Smooth muscle cell (in vitro differentiated cells): ENCODE data around the gene CLEC6A. TPM values are rescaled to one million over a fixed set of nuclear protein-coding genes. Genes with fewer than 3 reads are reported as not detected.

Experiments
- DNase-seq: peaks from one replicate; lab custom pipeline; 2025; ENCODE audit not compliant: unreplicated experiment; lab: John Stamatoyannopoulos, UW
- H2AFZ ChIP-seq: fragments of 200-600 bp; sonication (generic); 2 replicates; pipeline ENCODE4 v1.6.0; 2016; ENCODE audit warnings: antibody characterized with exemption, low read depth, mild to moderate bottlenecking
- H3F3A ChIP-seq: fragments of 200-600 bp; sonication (generic); 2 replicates; pipeline ENCODE4 v1.6.0; 2017; ENCODE audit warnings: antibody characterized with exemption, low read depth
- H3K27ac ChIP-seq: fragments of 200-600 bp; sonication (generic); 2 replicates; pipeline ENCODE4 v1.5.1; 2016; ENCODE audit warnings: low read depth, mild to moderate bottlenecking
- H3K27me3 ChIP-seq: fragments of 200-600 bp; sonication (generic); 2 replicates; pipeline ENCODE4 v1.6.1; 2016; ENCODE audit warnings: low read depth, mild to moderate bottlenecking
- H3K36me3 ChIP-seq: fragments of 200-600 bp; sonication (generic); 2 replicates; pipeline ENCODE4 v1.5.1; 2016; ENCODE audit warnings: low read depth
- H3K4me1 ChIP-seq: fragments of 200-600 bp; sonication (generic); 2 replicates; pipeline ENCODE4 v1.5.1; 2016; ENCODE audit warnings: low read depth
- H3K4me2 ChIP-seq: fragments of 200-600 bp; sonication (generic); 2 replicates; pipeline ENCODE4 v1.6.0; 2016; ENCODE audit warnings: mild to moderate bottlenecking
- H3K4me3 ChIP-seq: fragments of 200-600 bp; sonication (generic); 2 replicates; pipeline ENCODE4 v1.5.1; 2016; ENCODE audit warnings: mild to moderate bottlenecking
- H3K79me2 ChIP-seq: fragments of 200-600 bp; sonication (generic); 2 replicates; pipeline ENCODE4 v1.6.0; 2016; ENCODE audit warnings: low read depth, mild to moderate bottlenecking
- H3K9ac ChIP-seq: fragments of 200-600 bp; sonication (generic); 2 replicates; pipeline ENCODE4 v1.6.0; 2016; ENCODE audit warnings: low read depth
- H3K9me3 ChIP-seq: fragments of 200-600 bp; sonication (generic); replicated peaks from 2 replicates; pipeline ENCODE4 v1.5.1; 2016; ENCODE audit warnings: low read depth
- H4K20me1 ChIP-seq: fragments of 200-600 bp; sonication (generic); 2 replicates; pipeline ENCODE4 v1.6.0; 2016; ENCODE audit warnings: low read depth
- WGBS: methylation state at CpG from one replicate; pipeline ENCODE4 v1.1.7; 2016; ENCODE audit warnings: low lambda C conversion rate; 5-methylcytosine and 5-hydroxymethylcytosine counted together
- polyA plus RNA-seq: library from polyadenylated mRNA; unstranded; fragments of >200 nt; fragmentation: Nextera tagmentation; extraction: Ambion mirVana; gene quantifications from 2 replicates; pipeline ENCODE4 v1.2.1, GENCODE V29; 2016
- total RNA-seq: library from RNA; depleted of rRNA; stranded (reverse); fragments of >200 nt; gene quantifications from 2 replicates; pipeline ENCODE4 v1.2.3, GENCODE V29; 2014
- TF ChIP-seq, protein P1 (sequence below): fragments of 200-600 bp; sonication (generic); IDR thresholded peaks from 2 replicates; pipeline ENCODE4 v1.5.1; 2017; ENCODE audit warnings: borderline replicate concordance, mild to moderate bottlenecking, antibody characterized with exemption; ENCODE audit not compliant: insufficient read depth, poor library complexity, severe bottlenecking

The CLEC6A gene
- total and polyA plus RNA-seq, 2 experiments from 2014 or later, result not detected

DNA sequence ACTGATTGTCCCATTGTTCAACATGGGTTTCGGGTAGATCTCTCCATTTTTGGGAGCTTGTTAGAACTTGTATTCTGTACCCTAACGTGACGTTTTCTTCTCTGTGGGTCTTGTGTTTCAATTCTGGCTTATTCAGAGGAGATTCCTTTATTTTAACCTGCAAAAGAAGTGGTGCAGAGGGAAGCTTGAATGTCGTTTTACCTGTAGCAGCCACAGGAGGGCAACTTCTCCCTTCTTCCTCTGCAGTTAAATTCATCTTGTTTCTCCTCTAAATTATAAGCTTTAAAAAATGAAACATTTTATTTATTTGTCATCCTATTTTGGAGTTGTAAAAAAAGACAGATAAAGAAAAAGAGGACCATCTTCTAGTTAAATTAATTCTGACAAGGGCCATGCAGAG is 43.9 kb downstream of the CLEC6A start:
- Histone ChIP-seq H3K4me1 (no peaks in the 10 kb centered on the region), H3K27ac (no peak overlapping the region), H3K4me3 (no peak overlapping the region), H3F3A (no peaks in the 10 kb centered on the region), H3K4me2 (no peak overlapping the region), H4K20me1 (no peaks in the 10 kb centered on the region), H3K36me3 (no peaks in the 10 kb centered on the region), H3K27me3 (no peaks in the 10 kb centered on the region), H3K9ac (no peak overlapping the region), H3K9me3 (no peaks in the 10 kb centered on the region), H2AFZ (no peak overlapping the region), H3K79me2 (no peaks in the 10 kb centered on the region)
- TF ChIP-seq, protein P1, sequence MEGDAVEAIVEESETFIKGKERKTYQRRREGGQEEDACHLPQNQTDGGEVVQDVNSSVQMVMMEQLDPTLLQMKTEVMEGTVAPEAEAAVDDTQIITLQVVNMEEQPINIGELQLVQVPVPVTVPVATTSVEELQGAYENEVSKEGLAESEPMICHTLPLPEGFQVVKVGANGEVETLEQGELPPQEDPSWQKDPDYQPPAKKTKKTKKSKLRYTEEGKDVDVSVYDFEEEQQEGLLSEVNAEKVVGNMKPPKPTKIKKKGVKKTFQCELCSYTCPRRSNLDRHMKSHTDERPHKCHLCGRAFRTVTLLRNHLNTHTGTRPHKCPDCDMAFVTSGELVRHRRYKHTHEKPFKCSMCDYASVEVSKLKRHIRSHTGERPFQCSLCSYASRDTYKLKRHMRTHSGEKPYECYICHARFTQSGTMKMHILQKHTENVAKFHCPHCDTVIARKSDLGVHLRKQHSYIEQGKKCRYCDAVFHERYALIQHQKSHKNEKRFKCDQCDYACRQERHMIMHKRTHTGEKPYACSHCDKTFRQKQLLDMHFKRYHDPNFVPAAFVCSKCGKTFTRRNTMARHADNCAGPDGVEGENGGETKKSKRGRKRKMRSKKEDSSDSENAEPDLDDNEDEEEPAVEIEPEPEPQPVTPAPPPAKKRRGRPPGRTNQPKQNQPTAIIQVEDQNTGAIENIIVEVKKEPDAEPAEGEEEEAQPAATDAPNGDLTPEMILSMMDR, result no peak
- no peak for DNase-seq
- 38% methylated on average over 4 of the region's 4 CpGs for WGBS

DNA sequence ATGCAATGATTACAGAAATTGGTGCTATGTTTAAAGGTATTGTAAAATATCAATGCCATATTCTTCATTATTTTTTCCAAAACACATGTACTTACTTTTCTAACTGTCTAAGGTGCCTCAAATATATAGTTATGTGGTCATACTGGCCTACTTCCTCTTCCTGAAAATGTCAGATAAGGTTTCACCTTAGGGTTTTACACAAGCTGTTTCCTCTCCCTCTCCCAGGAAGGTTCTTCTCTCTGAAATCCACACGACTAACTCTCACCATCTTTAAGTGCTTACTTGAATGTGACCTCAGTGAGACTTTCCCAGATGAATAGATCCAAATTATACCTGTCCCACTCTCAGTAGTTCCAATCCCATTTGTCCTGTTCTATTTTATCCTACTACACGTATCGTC is 46.0 kb downstream of the CLEC6A start:
- no peak for DNase-seq
- TF ChIP-seq, protein P1, result no peak
- Histone ChIP-seq H3K4me2 (no peak overlapping the region), H3K79me2 (no peaks in the 10 kb centered on the region), H3K9me3 (no peaks in the 10 kb centered on the region), H3K27ac (no peak overlapping the region), H3K36me3 (no peaks in the 10 kb centered on the region), H3K4me3 (no peak overlapping the region), H2AFZ (no peak overlapping the region), H4K20me1 (no peaks in the 10 kb centered on the region), H3K27me3 (no peaks in the 10 kb centered on the region), H3K4me1 (no peaks in the 10 kb centered on the region), H3F3A (no peaks in the 10 kb centered on the region), H3K9ac (no peak overlapping the region)
- WGBS, result 82% methylated on average over 3 of the region's 3 CpGs

DNA sequence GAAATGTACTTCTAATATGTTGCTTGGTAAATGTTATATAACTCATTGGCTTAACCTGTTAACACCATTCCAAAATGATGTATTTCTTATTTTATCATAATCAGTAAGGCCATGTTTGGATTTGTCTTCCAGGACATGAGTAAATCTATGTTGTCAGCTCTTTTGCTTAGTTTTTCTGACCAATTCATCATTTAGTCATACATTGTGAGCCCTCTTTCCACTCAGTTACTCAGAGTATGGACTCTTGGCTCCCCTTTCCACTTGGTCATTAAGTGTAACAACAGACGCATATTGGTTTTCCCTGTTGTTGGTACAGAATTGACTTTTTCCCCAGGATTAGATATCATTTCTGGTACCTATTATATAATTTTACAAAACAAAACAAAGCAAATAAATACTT is 48.6 kb downstream of the CLEC6A start:
- WGBS, result 94% methylated on average over 1 of the region's 1 CpG
- Histone ChIP-seq H3K4me2 (no peak overlapping the region), H2AFZ (no peak overlapping the region), H3K79me2 (no peaks in the 10 kb centered on the region), H3K27ac (no peak overlapping the region), H3K36me3 (no peaks in the 10 kb centered on the region), H3K9me3 (no peaks in the 10 kb centered on the region), H3K4me3 (no peak overlapping the region), H3K27me3 (no peaks in the 10 kb centered on the region), H3K9ac (no peak overlapping the region), H4K20me1 (no peaks in the 10 kb centered on the region), H3K4me1 (no peaks in the 10 kb centered on the region), H3F3A (no peaks in the 10 kb centered on the region)
- TF ChIP-seq, protein P1, result no peak
- DNase-seq, result no peak

DNA sequence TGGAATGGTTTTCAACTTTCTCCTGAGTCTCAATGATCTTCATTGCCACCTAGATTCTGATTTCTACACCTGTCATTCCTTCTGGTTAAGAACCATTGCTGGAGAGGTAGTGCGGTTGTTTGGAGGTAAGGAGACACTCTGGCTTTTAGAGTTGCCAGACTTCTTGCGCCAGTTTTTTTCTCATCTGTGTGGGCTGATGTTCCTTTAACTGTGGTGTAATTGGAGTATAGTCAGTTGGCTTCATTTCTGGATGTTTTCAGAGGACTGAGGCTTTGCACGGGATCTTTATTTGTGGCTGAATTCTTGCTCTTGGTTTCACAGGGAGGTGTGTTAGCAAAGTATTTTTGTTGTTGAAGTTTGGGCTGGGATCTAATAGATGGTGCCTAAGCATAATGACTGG is 51.8 kb downstream of the CLEC6A start:
- H3K27ac ChIP-seq, result no peak overlapping the region
- no peak overlapping the region for H3K9ac ChIP-seq
- no peaks in the 10 kb centered on the region for H3K9me3 ChIP-seq
- H3K36me3 ChIP-seq, result no peaks in the 10 kb centered on the region
- 78% methylated on average over 3 of the region's 3 CpGs for WGBS
- H3K4me3 ChIP-seq, result no peak overlapping the region
- no peaks in the 10 kb centered on the region for H3K4me1 ChIP-seq
- no peaks in the 10 kb centered on the region for H3K79me2 ChIP-seq
- TF ChIP-seq, protein P1, result no peak
- H3K4me2 ChIP-seq, result no peak overlapping the region
- no peak overlapping the region for H2AFZ ChIP-seq
- no peaks in the 10 kb centered on the region for H3K27me3 ChIP-seq
- no peaks in the 10 kb centered on the region for H3F3A ChIP-seq
- no peak for DNase-seq
- H4K20me1 ChIP-seq, result no peaks in the 10 kb centered on the region
